Panc1 (cell line): ENCODE data around the gene ZNF492. TPM values are rescaled to one million over a fixed set of nuclear protein-coding genes. Genes with fewer than 3 reads are reported as not detected.

Source experiments
- ATAC-seq: fragments of 200-7000 bp; cut with Tn5 transposase; 2 replicates; pipeline ENCODE4 v1.9.1; 2020; ENCODE audit warnings: mild to moderate bottlenecking, moderate library complexity
- BruUV-seq: library from RNA; stranded (reverse); fragments of 400-500 nt; replicated peaks from 2 replicates; lab custom pipeline; 2021; lab: Mats Ljungman, UMichigan
- CTCF ChIA-PET: fragments of 300-600 bp; sonication (Branson Sonifier 250); formaldehyde crosslinking; loops from one replicate; lab custom pipeline; 2022; ENCODE audit warnings: antibody characterized with exemption; lab: Charles Lee
- POLR2A ChIA-PET: fragments of 300-600 bp; sonication (Branson Sonifier 250); formaldehyde crosslinking; loops from one replicate; lab custom pipeline; 2022; ENCODE audit warnings: antibody characterized with exemption; lab: Charles Lee
- DNase-seq: peaks from one replicate; pipeline ENCODE4 v3.0.0-alpha.2; 2010; ENCODE audit warnings: low read depth, low spot score
- H3K27ac ChIP-seq: 2 replicates; pipeline ENCODE4 v1.5.1; 2011; ENCODE audit warnings: mild to moderate bottlenecking, low read length, inconsistent platforms
- H3K27me3 ChIP-seq: fragments of 200-500 bp; sonication (Bioruptor generic); 2 replicates; pipeline ENCODE4 v1.6.0; 2014; ENCODE audit warnings: low read length, inconsistent platforms; ENCODE audit not compliant: control insufficient read depth, insufficient read depth
- H3K36me3 ChIP-seq: fragments of 200-500 bp; sonication (Bioruptor generic); 2 replicates; pipeline ENCODE4 v1.5.1; 2014; ENCODE audit warnings: inconsistent platforms, mild to moderate bottlenecking, low read length, moderate library complexity; ENCODE audit not compliant: control insufficient read depth, insufficient read depth
- H3K4me1 ChIP-seq: 2 replicates; pipeline ENCODE4 v1.5.1; 2011; ENCODE audit warnings: inconsistent platforms, mild to moderate bottlenecking, low read length, moderate library complexity; ENCODE audit not compliant: control insufficient read depth, insufficient read depth
- H3K4me3 ChIP-seq, 2 experiments: 2 replicates each; pipeline ENCODE4 v1.5.1; 2011 to 2012; ENCODE audit warnings: low read depth in 2 of 2, low read length in 2 of 2, mild to moderate bottlenecking in 2 of 2, inconsistent platforms in 1 of 2, moderate library complexity in 1 of 2
- H3K9me3 ChIP-seq: fragments of 200-500 bp; sonication (Bioruptor generic); 2 replicates; pipeline ENCODE4 v1.5.1; 2014; ENCODE audit warnings: low read depth, mild to moderate bottlenecking, inconsistent platforms, low read length, moderate library complexity; ENCODE audit not compliant: control insufficient read depth, insufficient read depth
- CTCF ChIP-seq: fragments of 450-650 bp; IDR thresholded peaks from 2 replicates; pipeline ENCODE4 v1.5.1; 2017; ENCODE audit warnings: mild to moderate bottlenecking
- POLR2AphosphoS5 ChIP-seq: IDR thresholded peaks from 2 replicates; pipeline ENCODE4 v1.6.1; 2012; ENCODE audit warnings: mild to moderate bottlenecking, low read depth, low read length, moderate library complexity
- REST ChIP-seq, 2 experiments: IDR thresholded peaks; 2 replicates each; pipeline ENCODE4 v1.6.1; 2011 to 2012; ENCODE audit warnings: low read depth in 2 of 2, control low read depth in 1 of 2, low read length in 1 of 2, mild to moderate bottlenecking in 1 of 2, moderate library complexity in 1 of 2; ENCODE audit not compliant: insufficient read depth in 1 of 2
- SIN3A ChIP-seq: IDR thresholded peaks from 2 replicates; pipeline ENCODE4 v1.6.1; 2012; ENCODE audit warnings: low read depth, mild to moderate bottlenecking, low read length, moderate library complexity, borderline replicate concordance; ENCODE audit not compliant: insufficient read depth
- TCF7L2 ChIP-seq: IDR thresholded peaks from 2 replicates; pipeline ENCODE4 v1.6.1; 2011; ENCODE audit warnings: mild to moderate bottlenecking, low read depth, low read length, inconsistent platforms
- in situ Hi-C: cut with HindIII; loops from 2 replicates; pipeline ENCODE4 v1.10.0; 2016; ENCODE audit warnings: low sequenced_read_pairs, low pct_unique_long_range_greater_than_20kb
- intact Hi-C: fragments of 100-400 bp; cut with micrococcal nuclease; formaldehyde crosslinking; loops from one replicate; pipeline ENCODE4 v1.10.0; 2022; ENCODE audit not compliant: unreplicated experiment
- total RNA-seq: library from RNA; stranded (reverse); gene quantifications from one replicate; pipeline ENCODE4 v1.2.1, GENCODE V29; 2021; ENCODE audit not compliant: unreplicated experiment

ZNF492 gene
- total RNA-seq, 1 experiment from 2014 or later, result not detected

DNA sequence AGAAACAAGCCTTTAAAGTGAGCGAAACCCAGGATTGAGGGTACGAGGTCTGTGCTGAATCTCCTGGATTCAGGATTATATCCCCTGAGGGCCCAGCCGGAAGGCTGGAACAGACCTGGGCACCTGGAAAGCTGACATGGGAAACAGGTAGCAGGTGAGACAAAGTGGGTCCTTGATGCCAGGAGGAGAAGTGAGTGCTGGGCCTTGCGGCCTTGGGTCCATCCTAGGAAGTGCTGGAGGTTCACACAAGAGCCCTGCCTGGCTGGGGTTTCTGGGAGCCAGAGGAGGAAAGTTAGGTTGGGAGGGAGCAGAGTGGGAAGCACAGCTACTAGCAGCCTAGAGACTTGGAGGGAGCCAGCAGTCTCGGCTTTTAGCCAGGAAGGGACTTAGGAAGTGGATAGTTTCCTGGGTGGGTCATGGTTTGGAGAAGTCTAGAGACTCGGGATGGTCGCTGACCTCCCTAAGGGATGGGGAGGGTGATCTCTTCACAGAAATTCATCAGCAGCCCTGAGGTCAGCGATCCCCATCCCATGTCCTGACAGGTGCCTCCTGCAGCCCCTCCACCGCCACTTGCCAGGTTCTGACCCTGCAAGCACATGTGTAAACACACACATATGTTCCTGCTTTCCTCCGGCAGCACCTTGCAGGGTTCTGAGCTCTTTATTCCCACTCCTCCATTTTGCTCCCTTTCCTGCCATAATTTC is 29.4 kb upstream of the ZNF492 start:
- no peaks in the 10 kb centered on the region for H3K9me3 ChIP-seq
- no peak for DNase-seq
- in situ Hi-C loops (no loop called here), intact Hi-C loops (no loop called here)
- TF ChIP-seq SIN3A (no peak), REST (IDR thresholded peaks at IDR 0.05; ENCODE audit: insufficient read depth in 1 of 2, low read depth in 2 of 2, low read length in 1 of 2) (no peak), CTCF (no peak), TCF7L2 (no peak), POLR2AphosphoS5 (no peak)
- no peaks in the 10 kb centered on the region for H3K36me3 ChIP-seq
- ChIA-PET POLR2A (no interaction called here), CTCF (no interaction called here)
- no peak overlapping the region for H3K27ac ChIP-seq
- H3K27me3 ChIP-seq, result no peaks in the 10 kb centered on the region
- H3K4me1 ChIP-seq, result no peaks in the 10 kb centered on the region
- no TSS peak for BruUV-seq
- ATAC-seq, result no peak
- no peak overlapping the region for H3K4me3 ChIP-seq

GRCh38 chr19:22605275-22606211 is 28.6 kb upstream of the ZNF492 start:
- Histone ChIP-seq H3K9me3 (no peaks in the 10 kb centered on the region), H3K4me3 (no peak overlapping the region), H3K27ac (no peak overlapping the region), H3K36me3 (no peaks in the 10 kb centered on the region), H3K4me1 (no peaks in the 10 kb centered on the region), H3K27me3 (no peaks in the 10 kb centered on the region)
- in situ Hi-C loops, result no loop called here
- DNase-seq, result no peak
- no peak for ATAC-seq
- no TSS peak for BruUV-seq
- ChIA-PET POLR2A (no interaction called here), CTCF (no interaction called here)
- TF ChIP-seq SIN3A (no peak), POLR2AphosphoS5 (no peak), TCF7L2 (no peak), REST (IDR thresholded peaks at IDR 0.05; ENCODE audit: insufficient read depth in 1 of 2, low read depth in 2 of 2, low read length in 1 of 2) (no peak), CTCF (no peak)
- intact Hi-C loops, result no loop called here
